ENCODE measurements around the gene DLGAP1.

Gene DLGAP1

GRCh38 chr18:3799515-3799914 is 655.6 kb downstream of the DLGAP1 start:
- no peak for DNase-seq

DNA sequence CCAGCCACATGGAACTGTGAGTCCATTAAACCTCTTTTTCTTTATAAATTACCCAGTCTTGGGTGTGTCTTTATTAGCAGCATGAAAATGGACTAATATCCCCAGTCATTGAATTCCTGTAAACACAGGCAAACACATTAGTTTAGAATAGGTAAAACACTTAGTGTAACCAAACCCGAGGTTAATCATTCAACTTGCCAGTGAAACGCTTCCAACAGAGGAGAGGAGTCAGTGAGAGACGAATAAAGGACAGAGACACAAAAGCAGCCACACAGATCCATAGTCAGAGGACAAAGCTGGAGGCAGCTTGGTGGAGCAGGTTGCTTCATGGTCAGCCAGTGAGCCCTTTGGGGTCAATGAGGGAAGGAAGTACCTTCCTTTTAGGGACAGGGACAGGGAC is 657.1 kb downstream of the DLGAP1 start:
- no peak for DNase-seq

GRCh38 chr18:3796434-3796833 is 658.7 kb downstream of the DLGAP1 start:
- DNase-seq = no peak

DNA sequence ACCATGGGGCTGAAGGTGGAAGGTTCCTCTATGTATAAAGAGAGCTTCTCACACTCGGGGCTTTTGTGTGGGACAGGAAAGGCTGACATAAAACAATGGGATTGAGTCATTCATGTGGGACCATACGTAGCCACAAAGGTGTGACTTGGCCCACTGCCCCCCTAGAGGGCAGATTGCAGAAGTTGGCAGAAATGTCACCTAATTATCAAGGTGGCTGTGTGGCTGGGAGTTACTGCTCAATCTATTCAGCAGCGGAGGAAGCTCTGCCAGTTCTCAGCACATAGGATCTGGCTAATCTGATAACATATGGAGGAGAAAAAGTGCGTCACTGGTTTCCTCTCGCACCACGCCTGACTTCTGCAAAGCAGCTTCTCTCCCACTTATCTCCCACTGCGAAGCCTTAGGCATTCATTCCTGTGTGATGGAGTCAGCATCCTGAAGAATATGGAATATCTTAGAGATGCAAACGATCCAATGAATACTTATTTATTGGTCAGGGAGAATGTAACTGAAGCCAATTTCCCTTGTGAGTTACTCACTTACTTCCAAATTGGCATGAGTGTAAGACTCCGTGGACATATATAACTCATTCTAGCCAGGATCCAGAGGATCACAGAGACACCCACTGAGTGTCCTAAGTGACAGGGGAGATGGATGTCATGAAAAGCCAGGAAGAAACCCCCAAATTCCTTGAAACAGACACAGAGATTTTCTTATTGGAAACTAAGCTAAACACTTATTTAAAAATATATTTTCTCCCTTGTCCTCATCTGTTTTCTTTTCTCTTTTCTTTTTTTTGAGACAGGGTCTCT is 660.4 kb downstream of the DLGAP1 start:
- no peak for DNase-seq

GRCh38 chr18:3793545-3793944 is 661.6 kb downstream of the DLGAP1 start:
- no peak for DNase-seq

DNA sequence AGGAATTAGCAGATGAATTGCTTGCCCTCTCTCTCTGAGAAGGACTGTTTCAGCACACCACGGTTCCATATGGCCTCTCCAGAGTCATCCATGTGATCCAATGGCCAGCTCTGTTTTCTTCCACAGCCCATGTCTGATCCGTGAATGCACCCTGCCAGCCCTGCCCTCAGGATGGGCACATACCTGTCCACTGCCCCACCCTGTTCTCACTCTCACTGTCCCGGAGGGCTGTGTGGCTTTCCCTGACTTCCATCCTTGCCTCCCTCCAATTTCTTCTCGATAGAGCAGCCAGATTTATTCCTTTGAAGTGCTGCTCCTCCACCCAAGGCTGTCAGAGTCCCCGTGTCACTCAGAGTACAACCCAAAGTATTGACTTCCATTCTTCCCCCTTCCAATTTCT is 662.0 kb downstream of the DLGAP1 start:
- DNase-seq = no peak

DNA sequence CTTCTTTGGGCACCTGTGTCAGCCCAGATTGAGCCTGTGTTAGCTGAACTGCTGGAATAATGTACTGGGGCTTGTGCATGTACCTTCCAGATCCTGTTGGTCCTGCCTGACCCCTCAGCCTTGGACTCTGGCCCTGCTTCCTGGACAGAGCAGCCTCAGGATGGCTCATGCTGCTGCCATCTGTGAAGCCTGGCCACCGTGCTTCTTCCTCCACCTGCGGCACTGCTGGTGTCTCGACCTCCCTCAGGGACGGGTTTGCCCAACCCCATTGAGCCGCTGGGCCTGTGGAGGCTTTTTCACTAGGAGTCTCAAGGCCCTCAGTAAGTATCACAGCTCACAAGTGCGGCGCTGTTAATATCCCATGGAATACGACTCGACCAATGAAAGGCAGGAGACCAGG is 662.4 kb downstream of the DLGAP1 start:
- no peak for DNase-seq

- no peak for DNase-seq
Observed at GRCh38 chr18:3791238-3791637, 663.9 kb downstream of the DLGAP1 start.

DNA sequence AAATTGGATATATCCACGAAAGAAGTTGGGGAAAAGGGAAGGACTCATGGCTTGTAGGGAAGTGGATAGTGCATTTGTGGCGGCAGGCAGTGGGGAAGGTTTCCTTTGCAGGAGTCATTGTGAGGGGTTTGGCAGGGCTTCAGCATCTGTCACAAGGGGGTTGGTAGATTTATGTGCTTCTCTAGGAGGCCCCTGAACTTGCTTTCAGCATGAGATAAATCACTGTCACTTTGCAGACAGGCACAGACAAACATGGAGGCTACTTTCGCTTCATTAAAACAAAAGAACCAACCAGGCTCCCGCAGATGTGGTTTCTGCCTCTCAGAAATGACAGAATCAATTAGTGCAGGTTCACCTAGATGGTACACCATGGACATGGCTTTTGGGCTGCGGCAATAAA is 664.4 kb downstream of the DLGAP1 start:
- no peak for DNase-seq

GRCh38 chr18:3789525-3789924 is 665.6 kb downstream of the DLGAP1 start:
- DNase-seq = no peak

DNA sequence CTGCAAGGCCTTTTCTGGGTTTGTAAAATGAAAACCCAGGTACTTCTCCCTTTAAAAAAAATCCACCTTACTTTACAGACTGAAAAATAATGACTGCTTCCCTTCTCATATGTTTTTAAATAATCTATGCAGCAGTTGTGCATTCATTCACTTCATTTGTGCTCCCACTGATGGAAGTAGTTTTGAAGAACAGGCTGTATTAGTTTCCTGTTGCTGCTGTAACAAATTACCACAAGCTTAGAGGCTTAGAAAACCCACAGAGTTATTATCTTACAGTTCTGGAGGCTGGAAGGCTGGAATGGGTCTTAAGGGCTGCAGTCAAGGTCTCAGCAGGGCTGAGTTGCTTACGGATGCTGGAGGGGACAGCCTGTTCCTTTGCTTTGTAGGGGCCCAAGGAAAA is 670.2 kb downstream of the DLGAP1 start:
- no peak for DNase-seq

- no peak for DNase-seq
Observed at GRCh38 chr18:3782901-3783300, 672.2 kb downstream of the DLGAP1 start.

DNA sequence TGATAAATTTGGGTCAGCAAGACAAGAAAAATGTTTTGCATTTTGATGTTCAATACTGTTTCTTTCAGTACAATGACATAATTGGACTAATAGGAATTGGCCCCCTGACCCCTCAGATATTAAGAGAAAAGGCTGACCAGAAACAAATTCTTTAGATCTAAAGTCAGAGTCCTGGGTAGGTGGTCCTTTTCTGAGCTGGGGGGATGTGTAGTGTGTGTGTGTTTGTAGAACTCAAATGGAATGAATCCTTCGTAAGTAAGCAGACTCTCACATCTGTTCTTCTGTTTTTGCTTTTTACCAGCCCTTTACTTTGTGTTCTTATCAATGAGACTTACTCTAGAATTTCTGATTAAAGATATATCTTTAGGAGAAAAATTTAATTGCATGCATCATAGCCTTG is 677.4 kb downstream of the DLGAP1 start:
- DNase-seq = no peak

DNA sequence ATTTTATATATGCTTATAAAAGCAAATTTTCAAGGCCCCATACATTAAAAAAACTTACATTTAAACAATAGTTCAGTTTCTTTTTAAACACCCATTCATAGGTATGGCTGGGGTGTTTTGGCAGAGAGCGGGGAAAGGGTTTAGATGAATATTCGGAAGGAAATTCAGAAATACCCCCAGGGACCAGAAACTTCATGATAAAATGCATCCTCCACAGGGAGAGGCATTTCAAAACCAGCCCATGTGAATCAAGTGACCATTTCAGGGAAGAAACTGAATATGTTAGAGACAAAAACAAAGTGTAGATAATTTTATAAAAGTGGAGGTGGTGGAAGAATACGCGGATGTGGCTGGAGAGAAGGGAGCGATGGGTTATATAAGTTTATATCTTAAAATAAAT is 678.0 kb downstream of the DLGAP1 start:
- DNase-seq = no peak

GRCh38 chr18:3775996-3776395 is 679.1 kb downstream of the DLGAP1 start:
- DNase-seq = no peak

GRCh38 chr18:3773303-3773702 is 681.8 kb downstream of the DLGAP1 start:
- no peak for DNase-seq

DNA sequence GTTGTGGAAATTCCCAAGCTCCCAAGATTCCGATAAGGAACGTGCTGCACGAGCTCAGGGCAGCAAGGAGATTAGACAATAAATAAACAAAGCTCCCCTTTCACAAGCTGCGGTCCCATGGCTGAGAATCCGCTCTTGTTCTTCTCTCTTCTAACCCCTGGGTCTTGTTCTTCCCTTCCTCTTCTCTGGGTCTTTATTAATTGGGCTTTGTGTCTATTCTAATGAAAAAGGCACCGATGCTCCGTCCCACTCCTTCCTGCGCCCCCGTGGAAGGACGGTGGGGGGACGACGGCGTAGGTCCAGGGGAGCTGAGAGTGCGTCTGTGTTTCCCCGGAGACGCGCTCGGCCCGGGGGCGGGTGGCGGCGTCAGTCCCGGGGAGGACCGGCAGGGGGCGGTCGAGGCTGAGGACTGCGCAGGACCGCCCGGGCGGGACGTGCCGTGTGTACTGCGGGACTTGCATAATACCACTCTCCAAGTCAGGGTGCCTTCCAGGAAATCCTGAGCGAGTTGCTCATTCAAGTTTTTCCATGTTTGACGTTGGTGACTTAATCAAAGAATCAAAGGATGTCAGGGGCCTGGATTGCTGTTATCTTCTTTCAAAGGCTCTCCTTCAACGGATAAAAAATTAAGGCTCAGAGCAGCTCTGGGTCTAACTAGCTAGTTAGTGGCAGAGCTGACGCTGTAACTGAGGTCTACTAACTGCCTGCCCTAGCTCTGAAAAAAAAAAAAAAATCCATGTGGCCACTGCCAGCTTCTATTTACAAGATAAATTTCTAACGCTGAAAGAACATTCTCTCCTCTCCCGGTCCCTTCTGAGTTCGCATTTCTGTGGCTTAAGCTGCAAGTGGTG is 683.8 kb downstream of the DLGAP1 start:
- peak; percentile 59 to 61 for DNase-seq

- no peak for DNase-seq
Observed at GRCh38 chr18:3761266-3761665, 693.8 kb downstream of the DLGAP1 start.

DNA sequence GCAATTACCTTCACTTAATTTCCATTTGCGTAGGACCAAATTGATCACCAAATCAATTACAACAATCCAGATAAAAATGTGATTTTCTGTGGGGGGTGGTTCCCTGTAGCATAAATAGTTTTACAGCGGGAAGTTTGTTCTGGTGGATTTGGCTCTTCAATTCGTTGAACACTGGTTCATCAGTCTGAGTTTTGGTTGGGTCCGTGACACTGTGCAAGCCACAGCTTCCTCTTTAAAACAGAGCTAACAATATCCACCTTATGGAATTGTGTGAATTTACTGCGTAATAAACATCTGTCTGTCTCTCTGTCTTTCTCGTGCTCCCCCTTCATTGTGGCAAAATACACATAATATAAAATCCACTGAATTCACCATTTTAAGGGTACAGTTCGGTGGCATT is 694.4 kb downstream of the DLGAP1 start:
- DNase-seq = no peak

GRCh38 chr18:3759099-3759498 is 696.0 kb downstream of the DLGAP1 start:
- DNase-seq = no peak

- no peak for DNase-seq
Observed at GRCh38 chr18:3758531-3758930, 696.6 kb downstream of the DLGAP1 start.

- no peak for DNase-seq
Observed at GRCh38 chr18:3757361-3757760, 697.7 kb downstream of the DLGAP1 start.

DNA sequence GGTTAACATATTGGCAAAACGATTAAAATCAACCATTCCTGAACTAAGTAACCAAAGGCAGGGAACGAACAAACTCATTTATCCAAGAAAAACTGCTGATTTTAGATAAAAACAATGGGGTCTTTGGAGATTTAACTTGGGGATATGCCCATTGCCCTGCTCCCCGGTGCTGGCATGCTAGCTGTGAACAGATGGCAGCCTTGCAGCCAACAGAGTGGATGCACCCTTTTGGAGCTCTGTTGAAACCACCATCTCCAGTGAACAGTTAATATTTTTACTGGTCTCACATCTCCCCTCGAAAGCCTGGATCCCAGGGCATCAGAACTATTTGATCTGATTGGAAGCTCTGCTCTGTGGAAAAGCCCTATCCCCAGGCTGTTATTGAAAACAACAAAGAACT is 702.0 kb downstream of the DLGAP1 start:
- no peak for DNase-seq

GRCh38 chr18:3748086-3748485 is 707.0 kb downstream of the DLGAP1 start:
- DNase-seq = no peak

Measured in activated CD4-positive, alpha-beta T cell treated with anti-CD3 and anti-CD28 coated beads, Interleukin-2, amount 50 U/mL, for 4 hours (primary cell).